NCI-H2196 treated with DMSO at 0.1 percent for 48 hours (cell line): ENCODE results near the gene MYH9.
"Not testable (repeated sequence)": the region's sequence is repeated elsewhere in the genome, so short reads cannot be mapped to it uniquely, and the experiment has no call there.

ENCODE experiments used
- DNase-seq: peaks from one replicate; lab custom pipeline; 2025; ENCODE audit not compliant: unreplicated experiment; lab: John Stamatoyannopoulos, UW

MYH9 gene

GRCh38 chr22:36253523-36254490 is 134.0 kb downstream of the MYH9 start:
- no peak for DNase-seq

DNA sequence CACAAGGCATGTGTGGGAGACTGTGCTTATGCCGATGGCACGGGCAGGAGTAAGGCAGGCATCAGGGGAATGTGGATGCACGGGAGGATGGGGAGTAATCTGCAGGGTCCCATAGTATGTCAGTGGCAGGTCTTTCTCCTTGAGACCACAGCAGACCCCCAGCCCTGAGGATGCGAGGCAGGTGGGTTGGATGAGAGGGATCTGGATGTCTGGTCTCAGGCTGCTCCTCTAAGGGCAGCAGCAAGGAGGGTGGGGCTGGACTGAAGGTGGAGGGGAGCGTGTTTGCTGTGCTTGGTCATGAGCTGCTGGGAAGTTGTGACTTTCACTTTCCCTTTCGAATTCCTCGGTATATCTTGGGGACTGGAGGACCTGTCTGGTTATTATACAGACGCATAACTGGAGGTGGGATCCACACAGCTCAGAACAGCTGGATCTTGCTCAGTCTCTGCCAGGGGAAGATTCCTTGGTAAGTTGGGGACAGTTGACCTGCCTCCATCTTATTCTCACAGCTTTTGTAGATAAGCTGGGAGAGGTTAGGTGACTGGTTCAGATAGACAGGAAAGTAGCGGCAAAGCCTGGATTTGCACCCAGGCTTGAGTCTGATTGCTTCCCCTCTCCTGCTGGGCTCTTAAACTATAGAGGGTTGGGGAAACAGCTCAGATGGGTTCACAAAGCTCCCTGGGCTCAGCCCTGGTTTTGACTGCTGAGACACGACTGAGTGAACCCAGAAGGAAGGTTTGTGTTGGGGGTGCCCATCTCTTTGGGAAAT is 134.8 kb downstream of the MYH9 start, which contains the start of gene APOL1:
APOL1 (plus strand) TSS at position 380 of the 769 bp plus-strand sequence. CDS start 1,823 bp downstream, outside the sequence.
- DNase-seq, result no peak

- not testable (repeated sequence) for DNase-seq
Measured at GRCh38 chr22:36251979-36252608, 135.7 kb downstream of the MYH9 start.

DNA sequence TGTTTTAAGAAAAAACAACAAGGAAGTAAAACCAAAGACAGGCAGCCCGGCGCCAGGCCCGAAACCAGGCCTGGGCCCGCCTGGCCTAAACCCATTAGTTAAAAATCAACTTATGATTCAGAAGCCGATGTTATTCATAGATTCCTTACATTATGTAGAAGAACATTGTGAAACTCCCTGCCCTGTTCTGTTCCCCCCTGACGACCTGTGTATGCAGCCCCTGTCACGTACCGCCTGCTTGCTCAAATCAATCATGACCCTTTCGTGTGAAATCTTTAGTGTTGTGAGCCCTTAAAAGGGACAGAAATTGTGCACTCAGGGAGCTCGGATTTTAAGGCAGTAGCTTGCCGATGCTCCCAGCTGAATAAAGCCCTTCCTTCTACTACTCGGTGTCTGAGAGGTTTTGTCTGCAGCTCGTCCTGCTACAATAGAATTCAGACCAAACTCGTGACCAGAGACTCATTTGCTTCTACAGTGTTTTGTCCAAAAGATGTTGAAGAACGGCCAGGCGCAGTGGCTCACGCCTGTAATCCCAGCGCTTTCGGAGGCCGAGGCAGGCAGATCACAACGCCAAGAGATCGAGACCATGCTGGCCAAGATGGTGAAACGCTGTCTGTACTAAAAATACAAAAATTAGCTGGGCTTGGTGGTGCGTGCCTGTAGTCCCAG is 137.3 kb downstream of the MYH9 start:
- not testable (repeated sequence) for DNase-seq

DNA sequence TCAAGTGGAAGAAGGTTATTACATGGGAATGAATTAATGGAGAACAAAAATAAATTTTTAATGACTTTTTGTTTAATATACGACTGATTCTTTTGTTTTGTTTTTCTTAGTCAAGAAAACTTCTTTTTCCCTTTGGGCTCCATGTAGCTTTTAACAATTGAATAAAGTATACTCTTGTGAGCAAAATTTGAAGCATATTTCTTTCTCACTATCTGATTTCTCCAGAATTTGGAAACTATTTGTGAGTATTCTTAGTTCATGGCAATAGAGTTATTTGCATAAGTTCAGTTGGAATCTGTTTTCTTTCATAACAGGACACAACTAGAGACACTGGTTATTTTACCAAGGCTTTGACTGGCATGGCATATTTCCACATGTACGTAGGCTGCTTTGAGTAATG is 138.6 kb downstream of the MYH9 start:
- no peak for DNase-seq

- DNase-seq, result no peak
Measured at GRCh38 chr22:36247955-36248354, 139.8 kb downstream of the MYH9 start.

DNA sequence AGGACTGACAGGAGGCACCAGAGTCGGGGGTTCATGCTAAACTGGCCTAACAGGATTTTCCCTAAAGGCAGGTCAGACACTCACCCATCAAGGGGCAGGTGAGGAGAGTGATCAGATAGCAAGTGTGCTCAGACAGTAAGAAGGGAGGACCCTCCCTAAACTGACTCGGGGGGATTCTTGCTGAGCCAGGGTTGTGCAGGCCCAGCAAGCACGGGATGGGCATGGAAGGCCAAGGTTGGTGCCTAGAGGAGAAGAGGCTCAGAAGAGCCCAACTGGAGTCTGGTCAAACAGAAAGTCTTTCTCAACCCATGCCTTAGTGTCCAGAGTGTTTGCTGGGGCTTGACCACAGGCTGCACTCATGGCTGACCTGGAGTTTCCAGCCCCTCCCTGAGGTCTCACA is 141.0 kb downstream of the MYH9 start:
- DNase-seq, result no peak

DNA sequence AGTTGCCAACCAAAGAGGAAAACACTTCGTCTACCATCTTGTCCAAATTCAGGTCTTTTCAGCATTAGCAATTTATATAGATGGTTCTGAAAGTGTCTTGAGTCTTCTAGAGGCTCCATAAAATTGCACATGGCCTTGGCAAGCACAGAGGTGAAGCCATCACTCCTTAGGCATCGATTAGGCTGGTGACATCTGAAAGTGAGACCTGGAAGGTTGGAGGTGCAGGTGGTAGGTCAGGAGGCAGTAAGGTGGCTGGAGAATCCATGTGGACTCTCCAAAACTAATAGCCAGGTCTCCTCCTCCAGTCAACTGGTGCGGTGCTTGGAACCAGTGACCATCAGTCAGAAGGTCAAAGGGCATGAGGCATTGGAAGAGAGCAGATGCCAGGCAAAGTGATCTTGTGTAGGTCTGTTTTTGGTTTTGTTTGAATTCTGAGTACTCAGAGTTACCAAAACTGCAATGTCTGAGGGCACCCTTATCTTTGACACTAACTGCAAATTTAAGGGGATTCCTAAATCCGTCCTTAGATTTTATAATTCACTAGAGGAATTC is 141.9 kb downstream of the MYH9 start:
- DNase-seq, result no peak

DNA sequence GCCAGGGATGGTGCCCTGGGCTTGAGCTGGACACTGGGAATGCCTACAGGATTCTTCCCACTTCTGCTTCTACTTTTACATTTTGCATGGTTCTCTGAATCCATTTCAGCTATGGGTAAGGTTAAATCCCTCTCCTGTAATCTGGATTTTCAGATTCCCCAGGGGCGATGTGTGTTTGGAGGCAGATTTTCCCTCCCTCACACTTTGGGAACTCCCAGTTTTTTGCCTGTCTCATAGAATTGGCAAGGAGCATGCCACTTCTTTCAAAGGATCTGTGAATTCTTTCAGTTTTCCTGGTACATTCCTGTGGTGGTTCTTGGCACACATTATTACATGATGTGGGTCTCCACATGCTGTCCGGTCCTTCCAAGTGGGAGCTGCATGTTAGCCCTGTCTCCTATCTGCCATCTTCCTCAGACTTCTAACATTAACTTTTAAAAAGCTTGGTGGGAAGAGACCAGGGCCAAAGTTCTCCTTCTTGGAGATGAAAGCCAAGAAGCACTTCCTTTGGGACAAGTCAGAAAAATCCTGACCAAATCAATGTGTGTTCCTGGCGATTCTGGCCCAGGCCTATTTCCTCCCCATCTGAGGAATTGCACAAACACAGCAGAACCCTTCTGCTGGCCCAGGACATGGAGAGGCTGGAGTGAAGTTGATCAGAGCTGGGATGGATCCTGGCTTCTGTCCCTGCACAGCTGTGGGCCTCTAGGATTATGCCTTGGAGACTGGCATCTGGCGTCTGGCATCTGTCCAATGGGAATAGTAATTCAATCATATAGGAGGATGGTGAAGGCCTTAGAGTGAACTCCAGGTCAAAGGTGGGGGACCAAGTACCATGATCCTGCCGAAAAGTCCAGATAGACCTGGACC is 143.0 kb downstream of the MYH9 start:
- no peak for DNase-seq

DNA sequence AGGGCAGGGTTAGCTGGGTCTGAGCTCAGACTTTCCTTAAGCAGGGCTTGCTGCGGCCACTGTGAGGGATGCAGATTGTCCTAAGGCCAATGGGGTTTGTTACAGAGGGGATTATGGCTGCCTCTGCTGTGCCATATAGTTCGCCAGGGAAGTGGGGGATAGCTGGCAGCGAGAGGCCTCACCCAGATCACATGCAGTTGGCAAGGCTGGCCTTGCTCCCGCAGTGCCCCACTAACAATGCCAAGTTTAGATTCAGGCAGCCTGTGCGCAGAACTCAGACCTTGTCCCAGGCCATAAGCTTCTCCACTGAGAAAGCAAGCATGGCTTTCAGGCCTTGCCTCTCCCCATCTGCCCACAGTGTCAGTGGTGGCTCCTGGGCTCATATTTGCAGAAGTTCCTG is 143.8 kb downstream of the MYH9 start:
- DNase-seq, result no peak

- DNase-seq, result peak; percentile 35
Measured at GRCh38 chr22:36239401-36240171, 148.2 kb downstream of the MYH9 start, which contains the start of gene APOL2. Gene APOL2 (minus strand): TSS chr22:36239527. CDS start chr22:36233162, 6,365 bp downstream.

- no peak for DNase-seq
Measured at GRCh38 chr22:36239150-36239400, 148.7 kb downstream of the MYH9 start.

DNA sequence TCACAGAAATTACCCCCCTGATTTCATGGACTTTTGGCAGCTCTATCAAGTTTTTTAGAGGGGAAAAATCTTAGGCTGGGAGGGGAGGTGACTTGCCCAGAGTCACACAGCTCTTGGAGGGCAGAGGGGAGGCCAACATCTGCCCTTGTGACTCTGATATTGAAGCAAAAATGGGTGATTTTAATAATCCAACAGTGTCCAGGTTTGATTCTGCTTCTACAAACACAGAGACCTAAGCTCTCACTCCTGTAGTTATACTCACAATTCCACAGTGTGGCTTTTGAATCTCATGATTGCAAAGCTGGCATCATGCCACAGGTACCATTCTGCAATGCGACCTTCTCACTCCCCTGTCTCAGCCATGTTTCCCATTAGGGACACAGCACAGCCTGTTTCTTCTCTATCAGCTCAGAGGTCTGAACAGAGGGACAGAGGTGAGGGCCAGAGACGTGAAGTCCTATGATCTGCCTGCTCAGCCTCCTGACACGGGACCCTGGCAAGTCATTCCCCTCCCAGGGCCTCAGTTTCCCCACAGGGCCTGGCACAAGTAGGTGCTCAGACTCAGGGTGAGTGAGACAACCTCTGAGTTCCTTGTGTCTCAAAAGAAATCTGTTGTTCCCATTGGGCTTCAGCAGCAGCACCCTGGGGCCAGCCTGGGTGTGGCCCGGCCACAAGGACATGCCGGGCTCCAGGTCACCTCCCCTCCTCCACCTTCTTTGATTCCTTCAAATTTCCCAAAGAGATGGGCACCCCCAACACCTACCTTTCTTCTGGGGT is 149.2 kb downstream of the MYH9 start:
- no peak for DNase-seq

DNA sequence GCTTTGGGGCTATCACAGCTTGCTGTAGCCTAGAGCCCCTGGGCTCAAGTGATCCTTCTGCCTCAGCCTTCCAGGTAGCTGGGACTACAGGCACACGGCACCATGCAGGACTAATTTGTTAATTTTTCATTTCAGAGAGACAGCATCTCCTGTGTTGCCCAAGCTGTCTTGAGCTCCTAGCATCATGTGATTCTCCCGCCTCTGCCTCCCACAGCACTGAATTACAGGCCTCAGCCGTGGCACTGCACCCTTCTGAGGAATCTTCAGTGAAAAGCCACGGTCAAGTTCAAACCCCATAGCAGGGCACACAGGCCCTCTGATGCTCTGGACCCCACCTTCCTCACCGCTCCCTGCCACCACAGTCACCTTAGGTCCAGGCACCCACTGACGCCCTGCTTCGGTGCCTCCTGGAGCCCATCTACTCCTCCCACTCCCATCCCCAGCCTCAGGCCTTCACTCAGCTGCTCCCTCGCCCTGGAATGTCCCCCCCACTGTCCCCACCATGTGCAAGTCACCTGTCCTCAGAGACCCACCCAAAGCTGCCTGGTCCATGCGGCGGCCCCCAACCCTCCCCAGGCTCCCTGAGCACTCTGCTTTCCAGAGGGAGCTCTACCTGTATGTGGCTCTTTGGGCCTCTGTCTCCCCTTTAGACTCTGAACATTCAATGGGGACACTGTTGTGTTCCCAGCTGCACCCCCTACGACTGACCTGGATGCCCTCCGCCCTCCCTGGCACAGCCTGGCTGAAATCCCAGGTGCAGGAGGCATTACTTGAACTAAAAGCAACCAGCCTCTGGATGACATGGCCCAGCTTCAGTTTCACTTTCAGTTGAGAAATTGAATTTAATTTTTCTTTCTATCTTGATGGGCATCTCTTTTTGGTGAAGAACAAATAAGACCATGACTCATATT is 150.1 kb downstream of the MYH9 start:
- no peak for DNase-seq

GRCh38 chr22:36236388-36237319 is 151.1 kb downstream of the MYH9 start:
- no peak for DNase-seq

DNA sequence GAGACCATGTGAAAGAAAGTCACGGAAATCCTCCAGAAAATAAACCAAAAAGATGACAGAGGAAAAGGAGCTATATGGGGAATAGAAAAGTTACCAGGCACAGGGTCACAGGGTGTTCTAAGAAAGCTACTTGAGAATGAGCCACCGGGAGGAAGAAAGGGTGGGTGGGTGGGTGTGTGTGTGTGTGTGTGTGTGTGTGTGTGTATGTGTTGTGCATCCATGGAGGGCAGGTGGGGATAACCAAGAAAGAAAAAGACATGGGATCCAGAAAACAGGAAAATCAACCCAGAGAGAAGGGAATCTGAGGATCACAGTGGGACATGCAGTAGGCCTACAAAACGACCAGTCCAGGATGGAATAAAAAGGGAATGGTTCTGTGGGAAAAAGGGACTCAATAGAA is 152.2 kb downstream of the MYH9 start:
- DNase-seq, result no peak
